ENCODE results near the gene TAF3.

DNA sequence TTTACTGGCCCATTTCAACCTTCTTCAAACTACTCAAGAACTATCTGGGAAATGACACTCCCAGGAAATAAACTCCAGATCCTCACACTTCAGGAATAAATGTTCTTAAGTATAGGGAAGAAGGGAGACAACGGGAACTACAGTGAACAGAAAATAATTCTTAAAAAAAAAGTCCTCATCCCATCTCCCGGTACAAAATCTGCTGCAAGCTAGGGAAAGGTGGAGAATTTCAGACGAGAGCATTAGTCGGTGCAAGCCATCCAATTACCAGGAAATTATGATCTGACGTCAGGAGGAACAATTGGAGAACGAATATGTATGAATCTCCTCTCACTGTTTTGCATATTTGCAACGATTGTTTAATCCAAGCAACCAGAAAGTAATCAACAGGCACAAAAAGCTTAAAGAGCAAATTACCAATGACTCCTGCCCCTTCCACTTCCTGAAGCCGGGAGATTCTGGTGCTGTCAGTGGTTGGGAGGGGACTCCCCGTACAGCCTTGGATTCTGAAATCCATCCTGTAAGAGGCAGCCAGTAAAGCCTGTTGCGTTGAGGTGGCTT, 221.1 kb downstream of the TAF3 start:
- TF ChIP-seq, protein P1, sequence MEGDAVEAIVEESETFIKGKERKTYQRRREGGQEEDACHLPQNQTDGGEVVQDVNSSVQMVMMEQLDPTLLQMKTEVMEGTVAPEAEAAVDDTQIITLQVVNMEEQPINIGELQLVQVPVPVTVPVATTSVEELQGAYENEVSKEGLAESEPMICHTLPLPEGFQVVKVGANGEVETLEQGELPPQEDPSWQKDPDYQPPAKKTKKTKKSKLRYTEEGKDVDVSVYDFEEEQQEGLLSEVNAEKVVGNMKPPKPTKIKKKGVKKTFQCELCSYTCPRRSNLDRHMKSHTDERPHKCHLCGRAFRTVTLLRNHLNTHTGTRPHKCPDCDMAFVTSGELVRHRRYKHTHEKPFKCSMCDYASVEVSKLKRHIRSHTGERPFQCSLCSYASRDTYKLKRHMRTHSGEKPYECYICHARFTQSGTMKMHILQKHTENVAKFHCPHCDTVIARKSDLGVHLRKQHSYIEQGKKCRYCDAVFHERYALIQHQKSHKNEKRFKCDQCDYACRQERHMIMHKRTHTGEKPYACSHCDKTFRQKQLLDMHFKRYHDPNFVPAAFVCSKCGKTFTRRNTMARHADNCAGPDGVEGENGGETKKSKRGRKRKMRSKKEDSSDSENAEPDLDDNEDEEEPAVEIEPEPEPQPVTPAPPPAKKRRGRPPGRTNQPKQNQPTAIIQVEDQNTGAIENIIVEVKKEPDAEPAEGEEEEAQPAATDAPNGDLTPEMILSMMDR (IDR thresholded peaks at IDR 0.05): no peak
- TF ChIP-seq MEF2A (IDR thresholded peaks at IDR 0.05; ENCODE audit: borderline replicate concordance, low read depth) (no peak), NFIC (IDR thresholded peaks at IDR 0.05; ENCODE audit: borderline replicate concordance) (no peak)
